ENCODE measurements around the gene ABCC2. TPM values are rescaled to one million over a fixed set of nuclear protein-coding genes. Genes with fewer than 3 reads are reported as not detected.

ABCC2 gene
- total and polyA plus RNA-seq, 2 donors (not counting 1 experiment from before 2014, with no cell fraction given) = 4.2 to 7.0 TPM

GRCh38 chr10:99850021-99850766 is 67.8 kb downstream of the ABCC2 start:
- Histone ChIP-seq H3K27ac (ENCODE audit: low read length in 2 of 2) (no peak overlapping the region), H3K4me2 (replicated peaks; ENCODE audit: low read depth, low read length, poor library complexity, severe bottlenecking) (no peak overlapping the region)
- POLR2A ChIA-PET = no interaction called here

More at GRCh38 chr10:99850021-99850766, 67.8 kb downstream of the ABCC2 start:
- DNase-seq (no peak), ATAC-seq (ENCODE audit: low read depth) (no peak)
- Histone ChIP-seq H3K27me3 (replicated peaks in 1 of 4; ENCODE audit: control extremely low read depth in 1 of 4, control insufficient read depth in 3 of 4, insufficient read depth in 4 of 4, low read length in 3 of 4) (peaks cover 0 to 7% (median 0%) of the 10 kb centered on the region in 4 experiments), H4K20me1 (ENCODE audit: control insufficient read depth, insufficient read depth, low read length, poor library complexity, severe bottlenecking) (no peaks in the 10 kb centered on the region), H3K4me1 (ENCODE audit: control insufficient read depth in 2 of 2, insufficient read depth in 2 of 2, low read length in 2 of 2) (peaks cover 0 to 10% of the 10 kb centered on the region in 2 donors), H3K9ac (ENCODE audit: low read length) (no peak overlapping the region), H3K79me2 (ENCODE audit: control insufficient read depth, insufficient read depth, low read length) (no peaks in the 10 kb centered on the region), H3K36me3 (replicated peaks in 1 of 2; ENCODE audit: control extremely low read depth in 1 of 2, control insufficient read depth in 1 of 2, extremely low read depth in 1 of 2, insufficient read depth in 2 of 2, low read length in 1 of 2) (peaks cover 0 to 3% of the 10 kb centered on the region in 2 experiments), H3K9me3 (ENCODE audit: control extremely low read depth in 1 of 3, control insufficient read depth in 2 of 3, insufficient read depth in 1 of 3, low read length in 2 of 3) (no peaks in the 10 kb centered on the region), H2AFZ (ENCODE audit: insufficient read depth, low read depth, low read length, poor library complexity, severe bottlenecking) (no peak overlapping the region), H3K4me3 (ENCODE audit: control extremely low read depth in 1 of 5, extremely low read depth in 1 of 5, insufficient read depth in 1 of 5, low read depth in 2 of 5, low read length in 4 of 5) (no peak overlapping the region)
- H3K27me3 Mint-ChIP-seq = no peaks in the 10 kb centered on the region
- no peak overlapping the region for H3K4me3 Mint-ChIP-seq
- WGBS (ENCODE audit: insufficient coverage) = 96% methylated on average over 11 of the region's 11 CpGs
- CTCF ChIA-PET = interaction anchor here (0.6 to 13.8 kb wide), 3 partner anchors 160 to 196 kb away, joined by 4 to 525 read pairs (median 32); partner anchors contain the start of gene DNMBP
- TF ChIP-seq EZH2 (IDR thresholded peaks at IDR 0.05; ENCODE audit: borderline replicate concordance, insufficient read depth, low read depth, low read length, poor library complexity, severe bottlenecking) (no peak), CTCF (IDR thresholded peaks at IDR 0.05) (no peak)
- H3K4me1 Mint-ChIP-seq = peaks cover 7% of the 10 kb centered on the region
- H3K27ac Mint-ChIP-seq = no peak overlapping the region
- H3K9me3 Mint-ChIP-seq (ENCODE audit: insufficient read depth) = no peaks in the 10 kb centered on the region
- intact Hi-C loops (cut with micrococcal nuclease) = no loop called here
